OCI-LY1 (cell line): ENCODE results near the gene UTS2B.

Experiments
- H2AFZ ChIP-seq: fragments of 200-600 bp; sonication (generic), shearing (Covaris generic); 2 replicates; pipeline ENCODE4 v1.6.0; 2014; ENCODE audit warnings: antibody characterized with exemption, mild to moderate bottlenecking, low read length
- H3F3A ChIP-seq: fragments of 200-600 bp; sonication (generic), shearing (Covaris generic); 2 replicates; pipeline ENCODE4 v1.6.0; 2014; ENCODE audit warnings: mild to moderate bottlenecking, antibody characterized with exemption, low read length, moderate library complexity; ENCODE audit not compliant: insufficient read depth
- H3K27ac ChIP-seq: fragments of 200-600 bp; sonication (generic); 2 replicates; pipeline ENCODE4 v1.5.1; 2014; ENCODE audit warnings: low read length, mixed run types, mild to moderate bottlenecking, low read depth; ENCODE audit not compliant: poor library complexity, severe bottlenecking
- H3K27me3 ChIP-seq: fragments of 200-600 bp; sonication (generic); 2 replicates; pipeline ENCODE4 v1.6.0; 2014; ENCODE audit warnings: antibody characterized with exemption, mild to moderate bottlenecking, low read length, moderate library complexity; ENCODE audit not compliant: insufficient read depth
- H3K36me3 ChIP-seq: fragments of 200-600 bp; sonication (generic); 2 replicates; pipeline ENCODE4 v1.6.1; 2014; ENCODE audit warnings: mild to moderate bottlenecking, antibody characterized with exemption, low read length, moderate library complexity, mixed read lengths; ENCODE audit not compliant: insufficient read depth
- H3K4me1 ChIP-seq: fragments of 200-600 bp; sonication (generic); 2 replicates; pipeline ENCODE4 v1.5.1; 2014; ENCODE audit warnings: mild to moderate bottlenecking, low read length, moderate library complexity; ENCODE audit not compliant: insufficient read depth, severe bottlenecking
- H3K4me2 ChIP-seq: fragments of 200-600 bp; sonication (generic), shearing (Covaris generic); 2 replicates; pipeline ENCODE4 v1.6.1; 2014; ENCODE audit warnings: low read length
- H3K4me3 ChIP-seq: fragments of 200-600 bp; sonication (generic); 2 replicates; pipeline ENCODE4 v1.5.1; 2014; ENCODE audit warnings: low read length, low read depth, mild to moderate bottlenecking, mixed read lengths; ENCODE audit not compliant: poor library complexity, severe bottlenecking
- H3K79me2 ChIP-seq: fragments of 200-600 bp; shearing (Covaris generic); 2 replicates; pipeline ENCODE4 v1.6.1; 2016; ENCODE audit warnings: mixed run types, low read length, mixed read lengths; ENCODE audit not compliant: insufficient read depth
- H3K9ac ChIP-seq: fragments of 200-600 bp; sonication (generic), shearing (Covaris generic); 2 replicates; pipeline ENCODE4 v1.6.1; 2014; ENCODE audit warnings: mild to moderate bottlenecking, low read length, mixed read lengths
- H3K9me2 ChIP-seq: fragments of 200-600 bp; sonication (generic), shearing (Covaris generic); 2 replicates; pipeline ENCODE4 v1.6.1; 2014; ENCODE audit warnings: low read depth, mild to moderate bottlenecking, low read length, mixed read lengths
- H3K9me3 ChIP-seq: fragments of 200-600 bp; shearing (Covaris generic); 2 replicates; pipeline ENCODE4 v1.6.1; 2014; ENCODE audit warnings: low read length, mixed read lengths
- H4K20me1 ChIP-seq: fragments of 200-600 bp; sonication (generic), shearing (Covaris generic); 2 replicates; pipeline ENCODE4 v1.6.0; 2016; ENCODE audit warnings: mild to moderate bottlenecking, low read length; ENCODE audit not compliant: insufficient read depth
- EZH2 ChIP-seq: fragments of 200-600 bp; sonication (generic), shearing (Covaris generic); IDR thresholded peaks from 2 replicates; pipeline ENCODE4 v1.8.0; 2017; ENCODE audit warnings: borderline replicate concordance, mixed run types, mild to moderate bottlenecking, antibody characterized with exemption, low read length, moderate library complexity, mixed read lengths
- TF ChIP-seq, protein P1 (sequence below): fragments of 200-600 bp; sonication (generic), shearing (Covaris generic); IDR thresholded peaks from 2 replicates; pipeline ENCODE4 v1.5.1; 2017; ENCODE audit warnings: mild to moderate bottlenecking, antibody characterized with exemption, low read length, moderate library complexity, mixed read lengths

Gene UTS2B

GRCh38 chr3:191282251-191283185 lies 47.8 kb downstream of the UTS2B start:
- Histone ChIP-seq H3K4me1 (no peaks in the 10 kb centered on the region), H3K36me3 (no peaks in the 10 kb centered on the region), H3K27ac (no peak overlapping the region), H3F3A (no peaks in the 10 kb centered on the region), H3K9me3 (no peaks in the 10 kb centered on the region), H3K79me2 (no peaks in the 10 kb centered on the region), H3K4me3 (no peak overlapping the region), H3K27me3 (no peaks in the 10 kb centered on the region), H3K9me2 (no peaks in the 10 kb centered on the region), H3K9ac (no peak overlapping the region), H4K20me1 (no peaks in the 10 kb centered on the region), H3K4me2 (no peak overlapping the region), H2AFZ (no peak overlapping the region)
- no peak for TF ChIP-seq EZH2
- TF ChIP-seq, protein P1, sequence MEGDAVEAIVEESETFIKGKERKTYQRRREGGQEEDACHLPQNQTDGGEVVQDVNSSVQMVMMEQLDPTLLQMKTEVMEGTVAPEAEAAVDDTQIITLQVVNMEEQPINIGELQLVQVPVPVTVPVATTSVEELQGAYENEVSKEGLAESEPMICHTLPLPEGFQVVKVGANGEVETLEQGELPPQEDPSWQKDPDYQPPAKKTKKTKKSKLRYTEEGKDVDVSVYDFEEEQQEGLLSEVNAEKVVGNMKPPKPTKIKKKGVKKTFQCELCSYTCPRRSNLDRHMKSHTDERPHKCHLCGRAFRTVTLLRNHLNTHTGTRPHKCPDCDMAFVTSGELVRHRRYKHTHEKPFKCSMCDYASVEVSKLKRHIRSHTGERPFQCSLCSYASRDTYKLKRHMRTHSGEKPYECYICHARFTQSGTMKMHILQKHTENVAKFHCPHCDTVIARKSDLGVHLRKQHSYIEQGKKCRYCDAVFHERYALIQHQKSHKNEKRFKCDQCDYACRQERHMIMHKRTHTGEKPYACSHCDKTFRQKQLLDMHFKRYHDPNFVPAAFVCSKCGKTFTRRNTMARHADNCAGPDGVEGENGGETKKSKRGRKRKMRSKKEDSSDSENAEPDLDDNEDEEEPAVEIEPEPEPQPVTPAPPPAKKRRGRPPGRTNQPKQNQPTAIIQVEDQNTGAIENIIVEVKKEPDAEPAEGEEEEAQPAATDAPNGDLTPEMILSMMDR, result no peak

DNA sequence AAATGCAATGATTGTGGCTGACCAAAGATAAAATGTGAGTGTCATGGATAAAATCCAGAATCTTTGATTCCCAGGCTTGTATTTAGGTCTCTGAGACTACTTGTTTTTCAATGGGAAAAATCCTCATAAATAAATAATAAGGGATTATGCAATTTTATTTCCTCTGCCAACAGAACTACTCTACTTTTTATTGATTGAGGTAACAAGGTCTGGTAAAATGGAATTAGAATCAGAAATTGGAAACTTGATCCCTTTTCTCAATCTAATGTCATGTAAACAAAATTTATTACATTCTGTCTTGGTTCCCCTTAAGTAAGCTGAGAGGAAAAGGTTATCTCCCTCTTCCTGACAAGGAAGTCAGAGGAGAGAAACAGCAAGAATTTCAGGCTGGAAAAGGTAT lies 49.4 kb downstream of the UTS2B start:
- Histone ChIP-seq H3K4me2 (no peak overlapping the region), H3K9me2 (no peaks in the 10 kb centered on the region), H3K79me2 (no peaks in the 10 kb centered on the region), H4K20me1 (no peaks in the 10 kb centered on the region), H2AFZ (no peak overlapping the region), H3K4me3 (no peak overlapping the region), H3K27ac (no peak overlapping the region), H3K27me3 (no peaks in the 10 kb centered on the region), H3K9me3 (no peaks in the 10 kb centered on the region), H3K4me1 (no peaks in the 10 kb centered on the region), H3K9ac (no peak overlapping the region), H3F3A (no peaks in the 10 kb centered on the region), H3K36me3 (no peaks in the 10 kb centered on the region)
- TF ChIP-seq EZH2, result no peak
- TF ChIP-seq, protein P1, result no peak

- no peaks in the 10 kb centered on the region for H3F3A ChIP-seq
- H3K36me3 ChIP-seq, result no peaks in the 10 kb centered on the region
- H3K9me2 ChIP-seq, result no peaks in the 10 kb centered on the region
- no peaks in the 10 kb centered on the region for H3K27me3 ChIP-seq
- H3K27ac ChIP-seq, result no peak overlapping the region
- no peaks in the 10 kb centered on the region for H3K9me3 ChIP-seq
- H3K4me2 ChIP-seq, result no peak overlapping the region
- H4K20me1 ChIP-seq, result no peaks in the 10 kb centered on the region
- no peak overlapping the region for H3K4me3 ChIP-seq
- no peak overlapping the region for H3K9ac ChIP-seq
- no peak overlapping the region for H2AFZ ChIP-seq
- H3K4me1 ChIP-seq, result no peaks in the 10 kb centered on the region
- H3K79me2 ChIP-seq, result no peaks in the 10 kb centered on the region
- no peak for TF ChIP-seq EZH2
- TF ChIP-seq, protein P1, result no peak
These were observed 50.2 kb downstream of the UTS2B start for GRCh38 chr3:191280111-191280510.
